ENCODE data around the gene TTC36.
"Not testable (repeated sequence)": the region's sequence is repeated elsewhere in the genome, so short reads cannot be mapped to it uniquely, and the experiment has no call there.

TTC36 gene

DNA sequence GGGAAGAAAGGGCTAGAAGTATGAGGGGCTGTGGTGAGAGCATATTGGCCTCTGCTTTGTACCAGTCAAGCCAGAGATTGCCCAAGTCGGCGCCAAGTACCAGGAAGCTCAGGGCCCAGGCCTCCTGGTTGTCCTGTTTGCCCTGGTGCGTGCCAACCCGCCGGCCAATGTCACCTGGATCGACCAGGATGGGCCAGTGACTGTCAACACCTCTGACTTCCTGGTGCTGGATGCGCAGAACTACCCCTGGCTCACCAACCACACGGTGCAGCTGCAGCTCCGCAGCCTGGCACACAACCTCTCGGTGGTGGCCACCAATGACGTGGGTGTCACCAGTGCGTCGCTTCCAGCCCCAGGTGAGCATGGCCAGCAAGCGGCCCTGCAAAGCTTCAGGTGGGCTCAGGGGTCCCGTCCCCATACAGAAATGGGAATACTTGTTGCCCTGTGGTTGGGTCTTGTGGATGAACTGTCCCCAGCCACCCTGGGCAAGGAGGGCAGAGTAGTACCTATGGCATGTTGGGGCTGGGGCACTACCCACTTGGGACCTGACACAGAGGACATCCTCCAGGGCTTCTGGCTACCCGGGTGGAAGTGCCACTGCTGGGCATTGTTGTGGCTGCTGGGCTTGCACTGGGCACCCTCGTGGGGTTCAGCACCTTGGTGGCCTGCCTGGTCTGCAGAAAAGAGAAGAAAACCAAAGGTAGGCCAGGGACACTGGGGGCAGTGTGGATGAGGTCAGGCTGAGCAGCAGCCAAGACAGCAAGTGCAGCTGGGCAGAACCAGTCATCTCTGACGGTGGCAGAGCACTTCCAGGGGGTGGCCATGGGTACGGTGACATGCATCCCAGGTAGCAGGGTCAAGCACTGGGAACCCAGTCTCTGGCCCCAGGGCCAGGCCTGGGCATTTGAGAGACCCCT, 5.8 kb downstream of the TTC36 start:
- DNase-seq, result no peak

DNA sequence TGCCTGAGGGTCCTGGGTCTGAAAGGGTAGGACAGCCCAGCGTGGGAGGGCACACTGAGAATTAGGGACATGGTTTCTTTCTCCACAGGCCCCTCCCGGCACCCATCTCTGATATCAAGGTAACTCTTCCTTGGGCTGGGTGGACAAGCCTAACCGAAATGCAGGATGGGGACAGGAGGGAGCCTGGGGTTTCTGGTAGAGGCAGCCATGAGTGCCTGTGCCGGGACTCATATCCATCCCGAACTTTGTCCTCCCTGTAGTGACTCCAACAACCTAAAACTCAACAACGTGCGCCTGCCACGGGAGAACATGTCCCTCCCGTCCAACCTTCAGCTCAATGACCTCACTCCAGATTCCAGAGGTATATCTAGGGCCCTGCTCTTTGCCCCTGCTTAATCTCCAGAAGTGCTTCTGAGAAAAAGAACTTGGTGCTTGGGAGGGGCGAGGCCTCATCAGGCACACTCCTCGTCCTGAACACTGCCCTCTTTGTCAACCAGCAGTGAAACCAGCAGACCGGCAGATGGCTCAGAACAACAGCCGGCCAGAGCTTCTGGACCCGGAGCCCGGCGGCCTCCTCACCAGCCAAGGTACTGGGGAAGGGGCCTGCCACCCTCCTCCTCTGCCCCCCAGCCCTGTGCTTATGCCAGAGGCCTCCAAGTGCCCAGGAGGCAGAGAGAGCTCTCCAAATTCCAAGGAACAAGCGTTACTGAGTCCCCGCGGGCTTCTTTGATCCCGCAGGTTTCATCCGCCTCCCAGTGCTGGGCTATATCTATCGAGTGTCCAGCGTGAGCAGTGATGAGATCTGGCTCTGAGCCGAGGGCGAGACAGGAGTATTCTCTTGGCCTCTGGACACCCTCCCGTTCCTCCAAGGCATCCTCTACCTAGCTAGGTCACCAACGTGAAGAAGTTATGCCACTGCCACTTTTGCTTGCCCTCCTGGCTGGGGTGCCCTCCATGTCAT, 6.8 kb downstream of the TTC36 start:
- DNase-seq, result no peak

DNA sequence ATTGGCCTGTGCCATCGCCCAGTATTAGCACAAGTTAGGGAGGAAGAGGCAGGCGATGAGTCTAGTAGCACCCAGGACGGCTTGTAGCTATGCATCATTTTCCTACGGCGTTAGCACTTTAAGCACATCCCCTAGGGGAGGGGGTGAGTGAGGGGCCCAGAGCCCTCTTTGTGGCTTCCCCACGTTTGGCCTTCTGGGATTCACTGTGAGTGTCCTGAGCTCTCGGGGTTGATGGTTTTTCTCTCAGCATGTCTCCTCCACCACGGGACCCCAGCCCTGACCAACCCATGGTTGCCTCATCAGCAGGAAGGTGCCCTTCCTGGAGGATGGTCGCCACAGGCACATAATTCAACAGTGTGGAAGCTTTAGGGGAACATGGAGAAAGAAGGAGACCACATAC, 8.0 kb downstream of the TTC36 start:
- DNase-seq, result no peak

DNA sequence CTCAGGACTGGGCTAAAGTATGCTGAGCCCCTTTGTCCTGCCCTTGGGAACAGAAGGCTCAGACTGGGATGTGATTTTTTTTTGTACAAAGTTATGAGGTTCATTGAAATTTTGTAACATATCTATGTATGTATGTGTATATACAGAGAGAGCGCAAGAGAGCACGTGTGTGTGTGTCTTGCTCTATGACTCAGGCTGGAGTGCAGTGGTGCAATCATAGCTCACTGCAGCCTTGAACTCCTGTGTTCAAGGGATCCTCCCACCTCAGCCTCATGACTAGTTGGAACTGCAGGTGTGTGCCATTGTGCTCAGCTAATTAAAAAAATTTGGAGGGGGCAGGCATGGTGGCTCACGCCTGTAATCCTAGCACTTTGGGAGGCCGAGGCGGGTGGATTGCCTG, 9.5 kb downstream of the TTC36 start:
- DNase-seq, result no peak

DNA sequence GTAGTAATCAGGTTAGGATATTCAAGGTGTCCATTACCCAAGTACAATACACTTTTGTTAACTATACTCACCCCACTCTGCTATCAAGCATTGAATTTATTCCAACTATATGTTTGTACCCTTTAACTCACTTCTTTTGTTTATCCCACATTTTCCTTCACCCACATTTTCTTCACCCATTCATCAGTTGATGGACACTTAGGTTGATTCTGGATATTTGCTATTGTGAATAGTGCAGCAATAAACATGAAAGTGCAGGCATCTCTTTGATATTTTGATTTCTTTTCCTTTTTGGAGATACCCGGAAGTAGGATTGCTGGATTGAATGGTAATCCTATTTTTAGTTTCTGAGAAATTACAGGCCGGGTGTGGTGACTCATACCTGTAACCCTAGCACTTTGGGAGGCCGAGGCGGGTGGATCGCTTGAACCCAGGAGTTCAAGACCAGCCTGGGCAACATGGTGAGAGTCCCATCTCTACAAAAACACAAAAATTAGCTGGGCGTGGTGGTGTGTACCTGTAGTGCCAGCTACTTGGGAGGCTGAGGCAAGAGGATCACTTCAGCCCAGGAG, 10.2 kb downstream of the TTC36 start:
- DNase-seq, result no peak

DNA sequence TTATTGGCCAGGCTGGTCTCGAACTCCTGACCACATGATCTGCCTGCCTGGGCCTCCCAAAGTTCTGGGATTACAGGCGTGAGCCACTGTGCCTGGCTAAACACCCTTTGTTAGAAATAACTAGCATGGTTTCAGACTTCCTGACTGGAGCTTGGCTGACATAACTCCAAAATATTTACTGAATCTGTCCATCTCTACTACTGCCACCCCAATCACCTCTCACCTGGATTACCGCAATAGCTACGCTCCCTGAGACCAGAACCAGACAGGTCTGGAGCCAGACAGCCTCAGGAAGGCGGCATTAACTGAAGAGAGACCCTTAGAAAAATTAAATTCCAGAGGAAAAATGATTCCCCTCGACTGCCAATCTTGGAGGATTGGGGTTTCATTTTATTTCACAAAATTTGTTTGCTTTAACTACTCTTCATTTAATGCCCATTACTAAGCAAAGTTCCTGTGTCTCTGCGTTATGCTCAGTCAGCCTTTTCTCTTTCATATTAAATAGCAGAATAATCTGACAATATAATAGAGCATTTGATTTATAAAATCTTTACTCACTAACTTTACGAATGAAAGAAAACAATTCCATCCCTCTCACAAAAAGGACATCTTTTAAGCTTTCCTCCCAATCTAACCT, 16.9 kb downstream of the TTC36 start:
- DNase-seq, result peak; percentile 13

DNA sequence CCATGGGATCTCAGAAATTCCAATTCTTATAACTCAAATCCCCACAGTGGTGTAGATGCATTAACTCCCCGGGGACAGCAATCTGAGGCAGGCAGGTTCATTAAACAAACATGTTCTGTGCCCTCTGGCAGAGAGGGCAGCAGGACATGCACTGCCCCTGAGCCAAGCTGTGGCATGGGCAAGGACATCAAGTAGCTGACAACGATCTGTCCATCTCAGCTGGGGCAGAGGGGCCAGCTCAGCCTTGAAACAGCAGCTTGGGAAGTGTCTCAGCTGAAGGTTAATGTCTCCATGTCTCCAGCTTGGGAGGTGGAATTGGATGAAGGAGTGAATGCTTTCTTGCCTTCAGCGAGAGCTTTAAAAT, 17.4 kb downstream of the TTC36 start:
- DNase-seq, result no peak

DNA sequence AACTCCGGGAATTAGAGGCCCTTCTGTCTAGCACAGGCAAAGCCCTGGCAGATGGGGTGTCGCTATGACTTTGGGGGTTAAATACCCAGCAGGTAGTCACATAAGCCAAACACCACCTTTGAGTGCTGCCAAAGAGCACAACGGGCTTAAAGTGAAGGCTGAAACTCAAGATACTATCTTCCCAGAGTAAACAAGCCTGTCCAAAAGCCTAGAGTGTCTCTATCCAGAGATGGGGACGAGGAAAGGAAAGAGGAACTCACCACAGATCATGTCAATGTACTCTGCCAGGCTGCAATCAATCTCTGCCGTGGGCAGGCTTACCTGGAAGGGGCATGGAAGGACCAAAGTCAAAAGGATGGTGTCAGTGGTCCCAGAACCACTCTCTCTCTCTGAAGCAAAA, 18.3 kb downstream of the TTC36 start:
- peak; percentile 21 for DNase-seq

DNA sequence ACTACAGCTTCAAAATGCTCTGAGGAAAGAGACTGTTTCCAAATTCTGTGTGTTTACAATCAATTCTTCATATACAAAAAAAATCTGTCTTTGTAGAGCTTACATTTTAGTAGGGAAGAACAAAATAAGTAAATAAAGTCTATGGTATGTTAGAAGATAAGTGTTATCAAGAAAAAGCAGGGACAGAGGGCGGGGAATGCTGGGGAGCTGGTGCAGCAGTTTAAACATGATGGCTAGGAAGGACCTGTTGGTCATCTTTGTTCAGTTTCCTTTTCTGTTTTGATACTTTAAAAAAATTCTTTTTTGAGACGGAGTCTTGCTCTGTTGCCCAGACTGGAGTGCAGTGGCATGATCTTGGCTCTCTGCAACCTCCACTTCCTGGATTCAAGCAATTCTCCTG, 19.9 kb downstream of the TTC36 start:
- DNase-seq, result no peak

DNA sequence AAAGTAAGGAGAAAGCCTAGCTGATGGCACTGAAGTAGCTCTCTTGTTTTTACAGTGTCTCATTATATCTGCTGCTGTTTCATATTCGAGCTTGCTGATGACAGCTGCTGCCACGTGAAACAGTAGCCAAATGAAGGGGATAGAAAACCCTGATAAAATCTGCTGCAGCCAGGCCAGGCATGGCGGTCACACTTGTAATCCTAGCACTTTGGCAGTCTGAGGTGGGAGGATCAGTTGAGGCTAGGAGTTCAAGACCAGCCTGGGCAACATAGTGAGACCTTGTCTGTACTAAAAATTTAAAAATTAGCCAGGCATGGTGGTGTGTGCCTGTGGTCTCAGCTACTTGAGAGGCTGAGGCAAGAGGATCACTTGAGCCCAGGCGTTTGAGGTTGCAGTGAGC, 25.1 kb downstream of the TTC36 start:
- DNase-seq, result peak; percentile 16

DNA sequence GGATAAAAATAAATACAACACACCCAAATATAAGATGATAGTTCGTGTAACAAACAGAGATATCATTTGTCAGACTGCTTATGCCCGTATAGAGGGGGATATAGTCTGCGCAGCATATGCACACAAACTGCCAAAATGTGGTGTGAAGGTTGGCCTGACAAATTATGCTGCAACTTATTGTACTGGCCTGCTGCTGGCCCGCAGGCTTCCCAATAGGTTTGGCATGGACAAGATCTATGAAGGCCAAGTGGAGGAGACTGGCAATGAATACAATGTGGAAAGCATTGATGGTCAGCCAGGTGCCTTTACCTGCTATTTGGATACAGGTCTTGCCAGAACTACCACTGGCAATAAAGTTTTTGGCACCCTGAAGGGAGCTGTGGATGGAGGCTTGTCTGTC, 33.5 kb downstream of the TTC36 start:
- no peak for DNase-seq

DNA sequence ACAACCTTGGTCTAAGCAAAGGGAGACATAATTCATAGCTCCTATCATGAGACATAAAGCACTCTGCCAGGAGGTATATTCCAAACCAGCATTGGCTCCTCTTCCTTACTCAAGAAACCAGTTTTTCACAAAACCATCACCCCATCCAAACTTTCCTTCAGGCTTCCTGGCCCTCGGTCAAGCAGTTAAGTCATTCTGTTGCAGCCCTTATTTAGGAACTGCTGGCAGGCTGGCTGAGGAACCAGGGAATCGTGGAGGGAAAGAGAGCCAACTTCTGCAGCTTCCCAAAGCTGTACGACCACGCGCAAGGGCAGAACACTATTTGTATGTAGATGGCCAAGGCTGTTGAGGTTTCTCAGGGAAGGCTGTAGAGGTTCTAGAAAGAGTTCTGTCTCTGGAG, 37.8 kb downstream of the TTC36 start:
- DNase-seq, result no peak

DNA sequence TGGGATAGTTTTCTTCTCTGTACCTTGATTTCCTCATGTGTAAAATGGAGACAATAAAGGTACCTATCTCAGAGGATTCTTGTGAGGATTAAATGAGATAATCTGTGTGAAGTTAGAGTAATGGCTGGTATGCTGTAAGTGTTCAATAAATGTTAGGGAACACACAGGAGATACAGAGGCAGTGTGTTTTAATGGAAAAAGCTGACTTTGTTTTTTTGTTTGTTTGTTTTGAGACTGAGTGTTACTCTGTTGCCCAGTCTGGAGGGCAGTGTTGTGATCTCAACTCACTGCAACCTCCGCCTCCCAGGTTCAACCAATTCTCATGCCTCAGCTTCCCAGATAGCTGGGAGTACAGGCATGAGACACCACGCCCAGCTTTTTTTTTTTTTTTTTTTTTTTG, 42.4 kb downstream of the TTC36 start:
- DNase-seq, result no peak

DNA sequence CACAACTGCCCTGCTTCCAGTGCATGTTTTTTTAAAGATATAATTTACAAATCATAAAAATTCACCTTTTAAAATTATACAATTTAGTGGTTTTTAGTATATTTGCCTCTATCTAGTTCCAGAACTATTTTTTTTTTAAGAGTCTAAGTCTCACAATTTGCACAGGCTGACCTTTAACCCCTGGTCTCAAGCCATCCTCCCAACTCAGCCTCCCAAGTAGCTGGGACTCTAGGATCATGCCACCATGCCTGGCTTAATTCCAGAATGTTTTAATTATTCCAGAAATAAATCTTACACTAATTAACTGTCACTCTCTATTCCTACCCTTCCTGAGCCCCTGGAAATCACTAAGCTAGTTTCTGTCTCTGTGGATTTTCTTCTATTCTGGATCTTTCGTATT, 43.5 kb downstream of the TTC36 start:
- no peak for DNase-seq

DNA sequence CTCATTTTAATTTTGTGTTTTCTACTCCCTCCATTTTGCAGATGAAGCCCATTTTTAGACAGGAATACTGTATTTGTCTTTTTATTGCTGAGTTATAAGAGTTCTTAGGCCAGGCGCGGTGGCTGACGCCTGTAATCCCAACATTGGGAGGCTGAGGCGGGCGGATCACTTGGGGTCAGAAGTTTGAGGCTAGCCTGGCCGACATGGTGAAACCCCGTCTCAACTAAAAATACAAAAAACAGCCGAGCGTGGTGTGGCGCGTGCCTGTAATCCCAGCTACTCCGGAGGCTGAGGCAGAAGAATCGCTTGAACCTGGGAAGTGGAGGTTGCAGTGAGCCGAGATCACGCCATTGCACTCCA, 44.4 kb downstream of the TTC36 start:
- DNase-seq, result peak; percentile 69

DNA sequence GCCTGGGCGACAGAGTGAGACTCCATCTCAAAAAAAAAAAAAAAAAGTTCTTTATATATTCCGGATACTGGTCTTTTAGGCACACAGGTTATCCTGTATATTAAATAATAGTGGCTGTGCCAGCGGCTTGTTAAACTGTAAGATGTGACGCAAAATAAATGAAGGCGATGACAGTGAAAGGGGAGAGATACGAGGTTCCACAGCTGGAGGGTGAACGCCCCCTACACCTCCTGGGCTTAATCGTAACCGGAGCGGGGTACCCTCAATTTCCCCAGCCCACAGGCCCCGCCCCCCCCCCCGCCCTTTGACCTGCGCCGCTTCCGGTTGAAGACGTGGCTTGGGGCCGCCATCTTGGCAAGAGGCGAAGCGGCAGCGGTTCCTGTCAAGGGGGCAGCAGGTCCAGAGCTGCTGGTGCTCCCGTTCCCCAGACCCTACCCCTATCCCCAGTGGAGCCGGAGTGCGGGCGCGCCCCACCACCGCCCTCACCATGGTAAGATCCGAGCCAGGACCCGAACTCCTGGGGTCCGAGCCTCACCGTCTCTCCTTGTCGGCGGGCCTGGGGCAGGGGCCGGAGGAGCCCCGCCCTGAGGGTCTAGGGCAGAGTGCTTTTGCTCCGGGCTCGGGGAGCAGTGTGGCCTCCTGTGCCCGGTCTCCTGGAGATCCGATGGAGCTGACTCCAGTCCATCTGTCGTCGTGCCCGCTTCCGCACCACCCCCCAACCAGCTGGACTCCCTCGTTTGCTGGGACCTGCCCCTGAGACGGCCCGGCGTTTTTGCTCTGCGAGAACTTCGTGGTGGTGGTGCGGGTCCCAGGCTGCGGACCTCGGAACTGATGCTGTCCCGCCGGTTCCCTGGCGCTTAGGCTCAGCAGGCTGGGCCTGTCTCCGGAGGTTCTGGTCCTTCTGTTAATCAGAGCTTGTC, 45.0 kb downstream of the TTC36 start, which contains the start of gene ARCN1:
ARCN1 (plus strand) TSS at position 349 of the 920 bp plus-strand sequence; CDS start at position 488, 139 bp downstream.
- DNase-seq, result peak; percentile 92

DNA sequence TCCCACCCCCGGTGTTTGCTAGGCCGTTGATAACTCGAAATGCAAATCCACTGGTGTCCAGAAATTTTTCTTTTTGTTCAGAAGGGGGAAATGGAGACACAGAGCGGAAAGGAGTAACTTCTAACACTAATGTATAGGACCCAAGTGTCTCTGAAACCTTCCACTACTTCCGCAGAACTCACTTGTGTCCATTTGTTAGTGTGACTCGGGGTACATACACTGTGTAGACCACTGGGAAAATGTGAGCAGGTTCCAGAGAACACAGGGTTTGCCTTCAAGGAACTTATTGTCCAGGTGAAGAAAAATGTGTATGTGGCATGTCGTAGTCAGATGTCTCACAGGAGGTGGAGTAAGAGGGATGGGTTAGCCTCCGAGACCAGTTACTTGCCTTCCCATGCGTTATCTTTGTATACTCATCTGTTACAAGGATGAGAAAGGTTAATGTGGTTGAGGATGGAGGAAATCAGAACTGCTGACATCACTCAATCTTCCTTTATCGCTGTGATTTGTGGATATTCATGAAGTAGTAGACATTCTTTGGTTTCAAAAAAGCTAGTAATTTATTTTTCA, 45.8 kb downstream of the TTC36 start:
- DNase-seq, result peak; percentile 66

DNA sequence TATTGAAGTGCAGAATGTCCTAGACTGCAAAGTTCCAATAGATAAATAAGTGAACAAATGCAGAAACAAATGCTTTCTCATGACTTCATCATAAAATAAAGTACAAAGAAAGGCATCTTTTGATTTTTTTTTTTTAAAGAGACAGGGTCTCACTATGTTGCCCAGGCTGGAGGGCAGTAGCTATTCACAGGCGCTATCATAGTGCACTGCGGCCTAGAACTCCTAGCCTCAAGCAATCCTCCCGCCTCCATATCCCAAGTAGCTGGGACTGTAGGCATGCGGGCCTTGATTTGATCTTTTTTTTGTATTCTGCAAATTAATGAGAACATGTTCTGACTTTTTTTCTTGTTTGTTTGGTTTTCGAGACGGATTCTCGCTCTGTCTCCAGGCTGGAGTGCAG, 47.4 kb downstream of the TTC36 start:
- DNase-seq, result no peak

DNA sequence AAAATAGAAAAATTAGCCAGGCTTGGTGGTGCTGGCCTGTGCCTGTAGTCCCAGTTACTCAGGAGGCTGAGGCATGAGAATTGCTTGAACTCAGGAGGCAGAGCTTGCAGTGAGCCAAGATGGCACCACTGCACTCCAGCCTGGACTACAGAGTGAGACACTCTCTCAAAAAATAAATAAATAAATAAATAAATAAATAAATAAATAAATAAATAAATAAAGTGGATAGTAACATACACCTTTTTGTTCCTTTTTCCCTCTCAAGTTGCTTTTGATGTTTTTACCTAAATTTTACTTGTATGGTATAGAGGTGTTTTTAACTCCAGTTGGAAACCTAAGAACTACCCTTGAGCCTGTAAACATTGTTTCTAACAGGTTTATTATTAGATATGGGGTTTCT, 50.7 kb downstream of the TTC36 start:
- not testable (repeated sequence) for DNase-seq

Measured in activated effector memory CD4-positive, alpha-beta T cell treated with anti-CD3 and anti-CD28 coated beads, Interleukin-2, amount 50 U/mL, for 16 hours (primary cell).